ENCODE results near the gene C3. TPM values are rescaled to one million over a fixed set of nuclear protein-coding genes. Genes with fewer than 3 reads are reported as not detected.

Gene C3
- total RNA-seq, 1 donor from 2014 or later = 65.0 TPM

GRCh38 chr19:6730941-6731670, 10.7 kb upstream of the C3 start:
- ATAC-seq = no peak

- ATAC-seq = peak; percentile 49
Measured at GRCh38 chr19:6730153-6730804, 9.8 kb upstream of the C3 start.

- ATAC-seq = no peak
Measured at GRCh38 chr19:6729573-6730152, 9.2 kb upstream of the C3 start.

- no peak for ATAC-seq
Measured at GRCh38 chr19:6728346-6728745, 7.9 kb upstream of the C3 start.

- no peak for ATAC-seq
Measured at GRCh38 chr19:6725513-6726231, 5.2 kb upstream of the C3 start.

- ATAC-seq = no peak
Measured at GRCh38 chr19:6724631-6725492, 4.4 kb upstream of the C3 start.

GRCh38 chr19:6723738-6724137, 3.3 kb upstream of the C3 start:
- ATAC-seq = no peak

GRCh38 chr19:6723108-6723618, 2.7 kb upstream of the C3 start:
- no peak for ATAC-seq

GRCh38 chr19:6721773-6722172, 1.3 kb upstream of the C3 start:
- no peak for ATAC-seq

- no peak for ATAC-seq
Measured at GRCh38 chr19:6721138-6721474, 656 bp upstream of the C3 start.

GRCh38 chr19:6719992-6720368, 470 bp downstream of the C3 start:
- no peak for ATAC-seq

- ATAC-seq = no peak
Measured at GRCh38 chr19:6719540-6719861, 949 bp downstream of the C3 start.

- ATAC-seq = peak; percentile 20
Measured at GRCh38 chr19:6718741-6719539, 1.5 kb downstream of the C3 start.

GRCh38 chr19:6718111-6718740, 2.2 kb downstream of the C3 start:
- no peak for ATAC-seq

GRCh38 chr19:6717441-6717971, 2.9 kb downstream of the C3 start:
- ATAC-seq = no peak

GRCh38 chr19:6717036-6717435, 3.4 kb downstream of the C3 start:
- ATAC-seq = no peak

GRCh38 chr19:6716610-6716970, 3.9 kb downstream of the C3 start:
- no peak for ATAC-seq

GRCh38 chr19:6714749-6715555, 5.5 kb downstream of the C3 start:
- no peak for ATAC-seq

GRCh38 chr19:6713773-6714692, 6.4 kb downstream of the C3 start:
- no peak for ATAC-seq

Measured in esophagus mucosa (tissue), 1 donor.